ENCODE measurements around the gene NMT1. TPM values are rescaled to one million over a fixed set of nuclear protein-coding genes. Genes with fewer than 3 reads are reported as not detected.

Gene NMT1
- polyA plus RNA-seq, 1 of the 3 experiments (the other 2 are of a cell fraction) = 30.1 TPM

DNA sequence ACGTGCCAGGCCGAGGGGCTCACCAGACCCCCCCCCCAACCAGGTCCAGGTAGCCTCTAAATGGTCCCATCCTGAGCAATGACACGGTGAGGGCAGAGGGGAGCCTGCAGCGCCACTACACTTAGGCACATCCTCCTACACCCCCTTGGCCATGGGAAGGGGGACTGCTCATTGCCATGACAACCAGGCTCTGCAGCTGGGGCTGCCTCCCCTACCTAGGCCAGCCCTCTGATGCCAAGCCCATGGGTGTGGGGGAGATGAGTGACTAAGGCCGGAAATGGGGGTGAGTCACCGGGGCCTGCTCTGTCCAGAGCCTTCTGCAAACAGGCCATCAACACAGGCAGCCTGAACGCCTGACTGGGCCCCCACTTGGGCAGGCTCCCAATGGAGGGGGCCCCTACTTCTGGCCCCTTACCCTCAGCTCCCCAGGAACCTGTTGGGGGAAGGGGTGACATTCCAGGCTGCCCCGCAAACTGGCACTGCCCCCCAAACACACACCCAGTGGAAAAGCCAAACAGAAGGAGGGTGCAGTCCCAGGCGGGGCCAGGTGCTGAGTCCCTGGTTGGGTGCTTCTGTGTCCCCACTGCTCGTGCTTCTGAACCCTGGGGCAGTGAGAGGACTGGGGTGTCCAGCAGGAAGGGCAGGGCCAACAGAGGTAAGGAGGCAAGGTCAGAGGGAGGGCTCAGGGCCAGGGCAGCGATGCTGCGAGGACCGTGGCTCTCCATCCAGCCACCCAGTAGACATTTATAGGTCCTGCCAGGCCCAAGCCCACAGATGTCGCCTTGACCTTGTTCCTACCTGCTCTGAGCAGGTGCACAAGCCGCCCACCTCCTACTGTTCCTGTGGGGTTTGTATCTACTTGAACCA is 63.0 kb downstream of the NMT1 start:
- no peaks in the 10 kb centered on the region for H3K9me3 ChIP-seq
- H4K20me1 ChIP-seq (ENCODE audit: insufficient read depth) = no peaks in the 10 kb centered on the region
- peaks cover 0 to 7% of the 10 kb centered on the region in 2 experiments for H3K36me3 ChIP-seq (replicated peaks in 1 of 2; ENCODE audit: control insufficient read depth in 1 of 2, insufficient read depth in 2 of 2, low read length in 1 of 2)
- peak overlapping the region; percentile 76 for H3K4me2 ChIP-seq
- POLR2A ChIA-PET = no interaction called here
- no peak overlapping the region; the same call in 1 of the 2 replicates for H2AFZ ChIP-seq (ENCODE audit: low read depth)
- peak; percentile 80 for DNase-seq
- CTCF ChIA-PET = interaction anchor here (0.7 to 3.7 kb wide), 6 partner anchors 8 to 197 kb away, joined by 3 to 21 read pairs (median 8); partner anchors contain the start of genes ACBD4 and PLCD3
- H3K27ac ChIP-seq (ENCODE audit: low read depth in 2 of 2, low read length in 1 of 2) = peak overlapping the region; percentile 56 to 93
- H3K4me3 ChIP-seq (ENCODE audit: low read depth in 2 of 2, low read length in 1 of 2) = no peak overlapping the region
- peaks cover 76% of the 10 kb centered on the region for H3K79me2 ChIP-seq (ENCODE audit: insufficient read depth)
- H3K9me2 ChIP-seq = no peaks in the 10 kb centered on the region
- no peaks in the 10 kb centered on the region for H3K27me3 ChIP-seq (ENCODE audit: insufficient read depth)
- H3F3A ChIP-seq (replicated peaks; ENCODE audit: insufficient read depth) = peaks cover 14% of the 10 kb centered on the region
- peaks cover 36 to 41% of the 10 kb centered on the region in 2 experiments; a peak in 3 of 4 replicates for H3K4me1 ChIP-seq (ENCODE audit: control insufficient read depth in 1 of 2, insufficient read depth in 2 of 2, low read depth in 1 of 2, low read length in 1 of 2)
- WGBS (ENCODE audit: low lambda C conversion rate) = 40% methylated on average over 11 of the region's 15 CpGs
- H3K9ac ChIP-seq = peak overlapping the region; percentile 68
- no peak for TF ChIP-seq USF1 (IDR thresholded peaks at IDR 0.05; ENCODE audit: borderline replicate concordance, low read depth)
- TF ChIP-seq, protein P1, sequence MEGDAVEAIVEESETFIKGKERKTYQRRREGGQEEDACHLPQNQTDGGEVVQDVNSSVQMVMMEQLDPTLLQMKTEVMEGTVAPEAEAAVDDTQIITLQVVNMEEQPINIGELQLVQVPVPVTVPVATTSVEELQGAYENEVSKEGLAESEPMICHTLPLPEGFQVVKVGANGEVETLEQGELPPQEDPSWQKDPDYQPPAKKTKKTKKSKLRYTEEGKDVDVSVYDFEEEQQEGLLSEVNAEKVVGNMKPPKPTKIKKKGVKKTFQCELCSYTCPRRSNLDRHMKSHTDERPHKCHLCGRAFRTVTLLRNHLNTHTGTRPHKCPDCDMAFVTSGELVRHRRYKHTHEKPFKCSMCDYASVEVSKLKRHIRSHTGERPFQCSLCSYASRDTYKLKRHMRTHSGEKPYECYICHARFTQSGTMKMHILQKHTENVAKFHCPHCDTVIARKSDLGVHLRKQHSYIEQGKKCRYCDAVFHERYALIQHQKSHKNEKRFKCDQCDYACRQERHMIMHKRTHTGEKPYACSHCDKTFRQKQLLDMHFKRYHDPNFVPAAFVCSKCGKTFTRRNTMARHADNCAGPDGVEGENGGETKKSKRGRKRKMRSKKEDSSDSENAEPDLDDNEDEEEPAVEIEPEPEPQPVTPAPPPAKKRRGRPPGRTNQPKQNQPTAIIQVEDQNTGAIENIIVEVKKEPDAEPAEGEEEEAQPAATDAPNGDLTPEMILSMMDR (IDR thresholded peaks at IDR 0.05) = no peak
- TF ChIP-seq FOXJ3 (CRISPR knock-in tag; IDR thresholded peaks at IDR 0.05) = no peak
- TF ChIP-seq RFX5 (IDR thresholded peaks at IDR 0.05; ENCODE audit: low read length) = no peak
- no peak for TF ChIP-seq RAD21 (IDR thresholded peaks at IDR 0.05; ENCODE audit: low read length)
- peak; percentile 45 for TF ChIP-seq CHD2 (IDR thresholded peaks at IDR 0.05; ENCODE audit: low read length, partially characterized antibody)
- TF ChIP-seq MAX (IDR thresholded peaks at IDR 0.05; ENCODE audit: low read depth) = peak; percentile 83
- peak in 1 of 2 experiments; percentile 81; a peak in 2 of 4 replicates for TF ChIP-seq EP300 (IDR thresholded peaks at IDR 0.05; ENCODE audit: borderline replicate concordance in 1 of 2, low read depth in 1 of 2, low read length in 1 of 2)
- TF ChIP-seq, protein P2, sequence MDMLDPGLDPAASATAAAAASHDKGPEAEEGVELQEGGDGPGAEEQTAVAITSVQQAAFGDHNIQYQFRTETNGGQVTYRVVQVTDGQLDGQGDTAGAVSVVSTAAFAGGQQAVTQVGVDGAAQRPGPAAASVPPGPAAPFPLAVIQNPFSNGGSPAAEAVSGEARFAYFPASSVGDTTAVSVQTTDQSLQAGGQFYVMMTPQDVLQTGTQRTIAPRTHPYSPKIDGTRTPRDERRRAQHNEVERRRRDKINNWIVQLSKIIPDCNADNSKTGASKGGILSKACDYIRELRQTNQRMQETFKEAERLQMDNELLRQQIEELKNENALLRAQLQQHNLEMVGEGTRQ (IDR thresholded peaks at IDR 0.05; ENCODE audit: borderline replicate concordance, low read depth, low read length) = no peak
- TF ChIP-seq, protein P3, sequence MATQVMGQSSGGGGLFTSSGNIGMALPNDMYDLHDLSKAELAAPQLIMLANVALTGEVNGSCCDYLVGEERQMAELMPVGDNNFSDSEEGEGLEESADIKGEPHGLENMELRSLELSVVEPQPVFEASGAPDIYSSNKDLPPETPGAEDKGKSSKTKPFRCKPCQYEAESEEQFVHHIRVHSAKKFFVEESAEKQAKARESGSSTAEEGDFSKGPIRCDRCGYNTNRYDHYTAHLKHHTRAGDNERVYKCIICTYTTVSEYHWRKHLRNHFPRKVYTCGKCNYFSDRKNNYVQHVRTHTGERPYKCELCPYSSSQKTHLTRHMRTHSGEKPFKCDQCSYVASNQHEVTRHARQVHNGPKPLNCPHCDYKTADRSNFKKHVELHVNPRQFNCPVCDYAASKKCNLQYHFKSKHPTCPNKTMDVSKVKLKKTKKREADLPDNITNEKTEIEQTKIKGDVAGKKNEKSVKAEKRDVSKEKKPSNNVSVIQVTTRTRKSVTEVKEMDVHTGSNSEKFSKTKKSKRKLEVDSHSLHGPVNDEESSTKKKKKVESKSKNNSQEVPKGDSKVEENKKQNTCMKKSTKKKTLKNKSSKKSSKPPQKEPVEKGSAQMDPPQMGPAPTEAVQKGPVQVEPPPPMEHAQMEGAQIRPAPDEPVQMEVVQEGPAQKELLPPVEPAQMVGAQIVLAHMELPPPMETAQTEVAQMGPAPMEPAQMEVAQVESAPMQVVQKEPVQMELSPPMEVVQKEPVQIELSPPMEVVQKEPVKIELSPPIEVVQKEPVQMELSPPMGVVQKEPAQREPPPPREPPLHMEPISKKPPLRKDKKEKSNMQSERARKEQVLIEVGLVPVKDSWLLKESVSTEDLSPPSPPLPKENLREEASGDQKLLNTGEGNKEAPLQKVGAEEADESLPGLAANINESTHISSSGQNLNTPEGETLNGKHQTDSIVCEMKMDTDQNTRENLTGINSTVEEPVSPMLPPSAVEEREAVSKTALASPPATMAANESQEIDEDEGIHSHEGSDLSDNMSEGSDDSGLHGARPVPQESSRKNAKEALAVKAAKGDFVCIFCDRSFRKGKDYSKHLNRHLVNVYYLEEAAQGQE (IDR thresholded peaks at IDR 0.05; ENCODE audit: low read depth, low read length) = peak; percentile 60; the same call in 1 of the 2 replicates
- no peak for TF ChIP-seq ZBTB33 (IDR thresholded peaks at IDR 0.05; ENCODE audit: borderline replicate concordance, low read depth)
- TF ChIP-seq RXRA (IDR thresholded peaks at IDR 0.05; ENCODE audit: borderline replicate concordance, low read depth) = peak; percentile 65; the same call in 1 of the 2 replicates
- no peak for TF ChIP-seq TEAD4 (IDR thresholded peaks at IDR 0.05; ENCODE audit: borderline replicate concordance, insufficient read depth)
- no peak for TF ChIP-seq NRF1 (IDR thresholded peaks at IDR 0.05; ENCODE audit: low read depth, low read length)
- TF ChIP-seq SMC3 (IDR thresholded peaks at IDR 0.05; ENCODE audit: low read depth, low read length) = no peak
- TF ChIP-seq MEF2A (IDR thresholded peaks at IDR 0.05; ENCODE audit: borderline replicate concordance, low read depth) = no peak
- no peak for TF ChIP-seq ELF1 (IDR thresholded peaks at IDR 0.05)
- TF ChIP-seq MXI1 (IDR thresholded peaks at IDR 0.05; ENCODE audit: low read depth, low read length) = no peak
- peak; percentile 97; the same call in 1 of the 2 replicates for TF ChIP-seq JUND (IDR thresholded peaks at IDR 0.05)
- TF ChIP-seq POLR2AphosphoS5 (IDR thresholded peaks at IDR 0.05; ENCODE audit: low read depth, low read length) = peak; percentile 50; the same call in 1 of the 2 replicates
- TF ChIP-seq, protein P4, sequence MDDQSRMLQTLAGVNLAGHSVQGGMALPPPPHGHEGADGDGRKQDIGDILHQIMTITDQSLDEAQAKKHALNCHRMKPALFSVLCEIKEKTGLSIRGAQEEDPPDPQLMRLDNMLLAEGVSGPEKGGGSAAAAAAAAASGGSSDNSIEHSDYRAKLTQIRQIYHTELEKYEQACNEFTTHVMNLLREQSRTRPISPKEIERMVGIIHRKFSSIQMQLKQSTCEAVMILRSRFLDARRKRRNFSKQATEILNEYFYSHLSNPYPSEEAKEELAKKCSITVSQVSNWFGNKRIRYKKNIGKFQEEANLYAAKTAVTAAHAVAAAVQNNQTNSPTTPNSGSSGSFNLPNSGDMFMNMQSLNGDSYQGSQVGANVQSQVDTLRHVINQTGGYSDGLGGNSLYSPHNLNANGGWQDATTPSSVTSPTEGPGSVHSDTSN (IDR thresholded peaks at IDR 0.05) = peak; percentile 75

All from SK-N-SH (cell line).